HG03575 (cell line): ENCODE results near the gene MEF2D.

ENCODE experiments used
- ATAC-seq: cut with Tn5 transposase; IDR thresholded peaks from one replicate; pipeline ENCODE4 v1.9.1; 2021; ENCODE audit not compliant: unreplicated experiment, insufficient number of reproducible peaks, low FRiP score; ENCODE audit errors: extremely low read depth

Gene MEF2D

DNA sequence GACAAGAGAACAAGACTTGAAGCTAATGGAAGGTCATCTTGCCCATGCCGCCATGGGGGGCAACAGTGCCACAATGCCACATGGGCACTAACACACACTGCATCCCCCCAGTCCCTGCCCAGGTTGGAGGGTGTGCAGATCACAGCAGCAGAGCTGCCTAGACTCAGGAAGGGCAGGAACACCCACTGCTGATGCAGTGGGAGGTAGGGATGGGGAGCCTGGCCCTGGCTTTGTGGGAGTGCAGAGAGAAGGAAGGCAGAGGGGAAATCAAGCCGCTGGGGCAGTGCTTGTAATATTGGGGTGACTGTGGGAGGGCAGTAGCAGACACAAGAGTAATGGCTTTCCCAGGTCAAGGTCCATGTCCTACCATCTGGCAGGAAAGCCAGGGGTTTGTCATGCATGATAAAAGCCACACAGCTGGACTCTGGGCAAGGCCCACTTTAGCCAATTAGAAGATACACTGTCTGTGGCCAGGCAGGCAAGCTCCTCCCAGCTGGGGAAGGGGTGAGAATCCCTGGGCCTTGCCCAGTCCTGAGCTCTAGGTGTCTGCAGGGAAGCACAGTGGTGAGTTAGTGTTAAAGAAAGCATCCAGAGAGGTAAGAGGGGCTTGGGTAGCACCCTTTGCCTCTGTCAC lies 25.4 kb upstream of the MEF2D start:
- no peak for ATAC-seq

DNA sequence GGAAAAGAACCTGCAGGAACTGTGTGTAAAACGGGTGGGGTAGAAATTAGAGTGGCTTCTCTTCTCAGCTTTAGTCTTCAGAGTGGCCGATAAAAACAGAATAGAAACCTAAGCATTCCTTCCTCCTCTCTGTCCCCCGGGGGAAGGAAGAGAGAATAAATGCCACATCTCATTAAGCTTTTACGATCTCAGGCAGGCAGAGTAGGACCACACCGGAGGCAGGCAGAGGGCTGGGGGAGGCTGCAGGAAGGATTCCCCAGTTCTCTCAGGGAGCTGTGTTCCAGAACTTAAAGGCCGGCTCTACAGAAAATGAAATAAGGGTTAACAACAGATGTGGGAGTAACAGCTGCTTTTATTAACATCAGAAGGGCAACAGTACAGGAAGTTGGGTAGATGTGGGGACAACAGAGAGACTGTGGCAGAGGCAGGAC lies 24.5 kb upstream of the MEF2D start:
- no peak for ATAC-seq

DNA sequence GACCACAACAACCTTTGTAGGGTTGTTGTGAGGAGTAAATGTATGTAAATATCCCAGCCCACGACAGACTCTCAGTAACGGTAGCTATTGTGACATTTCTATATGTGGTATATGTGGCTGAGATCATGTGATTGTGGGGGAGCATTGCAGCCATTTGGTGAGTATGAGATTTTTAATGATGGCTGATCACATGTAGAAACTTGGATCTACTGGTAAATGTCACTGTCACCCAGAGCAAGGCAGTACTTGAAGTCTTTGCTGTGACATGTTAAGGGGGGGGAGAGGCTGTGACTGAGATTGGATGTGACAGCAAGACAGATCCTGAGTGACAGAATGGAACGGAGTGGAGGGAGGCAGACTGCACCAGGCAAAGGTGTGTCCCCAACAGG lies 23.9 kb upstream of the MEF2D start:
- no peak for ATAC-seq

DNA sequence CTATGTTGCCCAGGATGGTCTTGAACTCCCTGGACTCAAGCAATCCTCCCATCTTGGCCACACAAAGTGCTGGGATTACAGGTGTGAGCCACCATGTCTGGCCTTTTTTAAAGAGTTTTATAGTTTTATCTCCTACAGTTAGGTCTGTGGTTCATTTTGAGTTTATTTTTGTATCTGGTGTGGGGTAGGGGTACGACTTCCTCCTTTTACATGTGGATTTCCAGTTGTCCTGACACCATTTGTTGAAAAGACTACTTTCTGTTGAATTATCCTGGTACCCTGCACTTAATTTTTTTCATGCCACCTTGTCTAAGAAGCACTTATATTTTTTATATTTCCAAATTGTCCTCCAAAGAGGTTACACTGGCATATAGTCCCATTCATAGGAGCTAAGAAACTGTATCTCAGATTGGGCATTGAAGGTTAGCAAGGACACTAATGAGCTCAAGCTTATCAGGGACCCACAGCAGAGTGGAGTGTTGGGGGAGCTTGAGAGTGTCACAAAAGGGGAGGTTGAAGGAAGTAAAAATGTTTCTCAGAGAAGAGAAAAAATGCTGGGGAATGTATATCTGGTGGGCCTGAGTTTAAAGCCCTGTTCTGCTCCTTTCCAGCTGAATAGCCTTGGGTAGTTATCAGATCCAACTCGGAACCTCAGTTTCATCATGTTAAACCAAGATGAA lies 23.4 kb upstream of the MEF2D start:
- no peak for ATAC-seq

DNA sequence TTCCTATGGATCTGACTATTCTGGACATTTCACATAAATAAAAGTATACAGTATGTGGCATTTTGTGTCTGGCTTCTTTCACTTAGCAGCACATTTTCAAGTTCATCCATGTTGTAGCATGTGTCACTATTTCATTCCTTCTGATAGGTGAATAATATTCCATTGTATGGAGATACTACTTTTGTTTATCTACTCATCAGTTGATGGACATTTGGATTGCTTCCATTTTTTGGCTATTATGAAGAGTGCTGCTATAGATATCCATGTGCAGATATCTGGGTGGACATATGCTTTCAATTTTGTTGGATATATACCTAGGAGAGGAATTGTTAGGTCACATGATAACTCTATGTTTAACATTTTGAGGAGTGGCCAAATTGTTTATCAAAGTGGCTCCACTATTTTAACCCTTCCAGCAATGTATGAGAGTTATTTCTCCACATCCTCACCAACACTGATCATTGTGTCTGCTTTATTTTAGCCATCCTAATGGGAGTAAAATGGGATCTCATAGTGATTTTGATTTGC lies 21.9 kb upstream of the MEF2D start:
- ATAC-seq: no peak

DNA sequence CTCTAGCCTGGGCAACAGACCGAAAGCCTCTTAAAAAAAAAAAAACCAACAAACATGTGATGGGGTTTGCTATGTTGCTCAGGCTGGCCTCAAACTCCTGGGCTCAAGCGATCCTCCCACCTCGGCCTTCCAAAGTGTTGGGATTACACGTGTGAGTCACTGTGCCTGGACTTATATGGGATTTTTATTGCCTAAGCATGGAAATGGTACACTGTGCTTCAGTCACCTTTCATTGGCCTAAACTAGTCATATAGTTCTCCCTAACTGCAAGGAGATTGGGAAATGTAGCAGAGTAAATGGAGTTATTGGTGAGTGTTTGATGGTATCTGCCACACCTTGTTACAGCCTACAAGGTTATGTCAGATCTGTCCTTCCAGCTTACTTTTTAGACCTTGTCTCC lies 17.2 kb upstream of the MEF2D start:
- no peak for ATAC-seq

DNA sequence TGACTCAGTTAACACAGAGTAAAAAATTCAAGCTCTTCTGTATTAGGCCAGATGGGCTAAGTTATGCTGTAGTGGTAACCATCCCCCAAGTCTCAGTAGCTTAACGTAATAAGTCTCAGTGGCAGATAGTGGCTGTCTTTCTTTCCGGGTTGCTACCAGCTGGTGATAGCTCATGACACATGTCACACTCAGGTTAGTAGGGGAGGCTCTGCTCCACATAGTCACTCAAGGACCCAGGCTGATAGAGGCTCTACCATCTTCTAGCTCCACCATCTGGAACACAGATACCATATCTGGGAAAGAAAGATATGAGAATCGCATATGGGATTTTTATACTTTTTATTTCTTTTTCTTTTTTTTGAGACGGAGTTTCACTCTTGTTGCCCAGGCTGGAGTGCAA lies 16.2 kb upstream of the MEF2D start:
- ATAC-seq: no peak

DNA sequence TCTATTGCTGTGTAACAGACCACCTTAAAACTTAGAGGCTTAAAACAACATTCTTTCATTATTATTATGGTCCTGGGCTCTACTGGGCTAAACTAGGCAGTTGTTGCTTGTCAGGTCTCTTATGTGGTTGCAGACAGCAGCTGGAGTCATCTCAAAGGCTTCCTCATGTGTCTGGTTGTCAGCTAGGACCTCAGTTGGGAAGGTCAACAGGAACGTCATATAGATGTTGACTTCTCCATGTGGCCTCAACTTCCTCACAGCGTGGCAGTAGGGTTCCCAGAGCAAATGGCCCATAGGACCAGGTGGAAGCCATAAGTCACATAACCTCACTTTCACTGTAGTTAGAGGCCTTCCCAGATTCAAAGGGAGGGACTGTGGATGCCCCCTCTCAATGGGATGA lies 15.4 kb upstream of the MEF2D start:
- ATAC-seq: no peak

DNA sequence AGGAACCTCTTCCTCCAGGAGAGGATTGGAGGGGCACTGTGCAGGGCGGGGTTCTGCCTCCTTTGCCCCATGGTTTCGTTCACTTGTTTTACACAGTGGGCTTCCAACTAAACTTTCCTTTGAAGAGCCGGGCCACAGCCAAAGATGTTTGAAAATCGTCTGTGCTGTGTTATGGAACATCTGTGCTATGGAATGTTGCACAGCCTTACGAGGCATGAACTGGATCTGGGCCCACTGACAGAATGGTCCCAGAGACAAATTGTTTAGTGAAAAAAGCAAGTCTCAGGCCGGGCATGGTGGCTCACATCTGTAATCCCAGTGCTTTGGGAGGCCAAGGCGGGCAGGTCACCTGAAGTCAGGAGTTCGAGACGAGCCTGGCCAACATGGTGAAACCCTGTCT lies 12.6 kb upstream of the MEF2D start:
- no peak for ATAC-seq

DNA sequence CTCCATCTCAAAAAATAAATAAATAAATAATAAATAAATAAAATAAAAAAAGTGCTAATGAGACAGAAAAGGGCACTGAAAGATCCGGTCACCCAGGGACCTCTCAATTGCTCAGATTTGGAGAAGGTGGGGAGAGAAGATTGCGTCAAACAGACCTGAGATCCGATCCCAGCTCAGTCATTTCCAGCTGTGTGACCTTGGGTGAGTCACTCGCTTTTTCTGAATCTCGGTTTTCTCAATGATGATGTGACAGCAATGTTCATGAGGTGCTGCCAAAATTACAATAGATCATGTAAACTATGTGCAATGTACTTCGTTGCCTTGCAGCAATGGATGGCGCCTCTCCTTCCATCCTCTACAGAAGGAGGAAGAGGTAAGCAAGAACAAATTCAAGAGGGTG lies 11.1 kb upstream of the MEF2D start:
- no peak for ATAC-seq

DNA sequence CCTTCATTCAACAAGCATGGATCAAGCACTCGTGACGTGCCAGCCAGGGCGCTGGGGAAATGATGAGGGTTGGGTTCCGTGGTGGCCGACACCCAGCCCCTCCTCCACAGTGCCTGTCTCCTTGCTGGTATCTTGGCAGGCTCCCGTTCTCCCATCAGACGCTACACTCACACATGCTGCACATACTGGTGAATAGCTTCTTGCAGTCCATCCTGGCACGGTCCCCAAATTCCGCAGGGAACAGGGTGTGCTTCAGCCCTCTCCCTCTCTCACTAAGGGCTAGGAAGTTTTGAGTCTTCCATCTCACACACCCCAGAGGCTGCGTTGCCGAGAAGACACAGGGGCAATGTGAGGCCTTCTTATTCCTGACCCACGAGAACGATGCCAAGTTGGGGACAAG lies 10.1 kb upstream of the MEF2D start:
- ATAC-seq: no peak

DNA sequence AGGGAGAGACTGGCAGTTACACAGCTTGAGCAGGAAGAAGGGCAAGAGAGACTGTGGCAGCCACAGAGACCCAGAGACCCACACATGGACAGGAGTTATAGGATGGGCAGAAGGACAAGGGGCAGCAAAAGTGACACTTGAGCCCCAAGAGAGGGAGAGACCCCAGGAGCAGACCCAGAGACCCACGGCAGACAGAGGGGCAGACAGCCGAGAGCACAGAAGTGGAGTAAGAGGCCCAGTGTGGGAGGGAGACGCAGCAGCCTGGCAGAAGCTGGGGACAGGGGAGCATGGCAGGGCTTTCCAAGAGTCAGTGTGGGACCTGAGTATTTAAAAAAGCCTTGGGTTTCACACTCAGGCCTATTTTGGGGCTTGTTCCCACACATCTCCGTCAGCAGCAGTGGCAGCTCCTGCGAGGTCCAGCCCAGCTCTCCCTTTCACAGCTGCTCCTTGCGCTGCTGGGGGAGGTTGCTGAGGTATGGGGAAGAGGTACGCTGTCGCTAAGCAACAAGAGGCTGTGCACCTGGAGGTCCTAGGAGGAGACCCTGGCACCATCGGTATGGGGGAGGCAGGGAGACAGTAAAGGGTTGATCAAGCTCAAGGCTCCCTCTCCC lies 9.0 kb upstream of the MEF2D start:
- ATAC-seq: no peak

DNA sequence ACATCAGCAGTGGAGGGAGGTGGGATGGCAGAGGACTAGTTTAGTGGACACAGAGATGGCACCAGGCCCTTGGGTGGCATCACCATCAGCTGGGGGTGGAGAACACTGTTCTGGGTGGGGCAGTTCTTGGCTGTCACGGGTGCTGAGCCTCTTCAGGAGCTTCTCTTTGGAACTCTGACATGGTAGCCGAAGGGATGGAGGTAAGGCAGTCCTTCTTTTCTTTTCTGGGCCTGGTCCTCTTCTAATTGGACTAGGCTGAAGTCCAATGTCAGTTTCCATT lies 8.3 kb upstream of the MEF2D start:
- ATAC-seq: no peak

DNA sequence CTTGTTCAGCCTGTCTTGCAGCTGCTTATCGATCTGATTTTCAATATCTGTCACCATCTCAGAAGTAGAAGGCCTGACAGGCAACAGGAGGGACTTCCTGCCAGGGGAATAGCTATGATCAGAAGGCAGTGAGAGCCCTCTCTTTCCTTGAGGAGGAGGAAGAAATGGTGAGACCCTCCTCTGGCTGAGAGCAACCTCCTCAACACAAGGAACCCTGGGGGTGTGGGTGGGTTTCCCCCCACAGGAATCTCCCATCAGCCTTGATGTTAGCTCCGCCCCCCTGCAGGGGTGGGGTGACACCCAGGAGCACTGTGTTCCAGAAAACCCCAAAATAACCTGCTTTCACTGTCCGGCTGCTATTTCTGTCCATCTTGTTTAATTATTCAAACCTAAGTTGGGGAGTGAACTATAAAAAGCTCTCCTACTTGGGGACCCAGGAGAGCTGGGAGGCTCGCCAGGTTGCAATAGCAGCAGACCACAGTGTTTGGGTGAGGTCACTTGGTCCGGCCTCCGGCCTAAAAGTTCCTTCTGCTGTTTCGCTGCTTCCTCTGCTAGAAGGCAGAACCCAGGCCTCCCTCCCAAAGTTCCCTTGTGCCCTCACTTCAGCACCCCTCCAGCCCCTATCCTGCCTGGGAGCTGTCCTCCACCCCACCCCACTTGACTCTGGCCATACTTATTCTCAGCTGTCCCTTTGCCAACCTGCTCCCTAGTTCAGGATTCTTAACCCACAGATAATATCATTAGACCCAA lies 7.8 kb upstream of the MEF2D start:
- no peak for ATAC-seq

DNA sequence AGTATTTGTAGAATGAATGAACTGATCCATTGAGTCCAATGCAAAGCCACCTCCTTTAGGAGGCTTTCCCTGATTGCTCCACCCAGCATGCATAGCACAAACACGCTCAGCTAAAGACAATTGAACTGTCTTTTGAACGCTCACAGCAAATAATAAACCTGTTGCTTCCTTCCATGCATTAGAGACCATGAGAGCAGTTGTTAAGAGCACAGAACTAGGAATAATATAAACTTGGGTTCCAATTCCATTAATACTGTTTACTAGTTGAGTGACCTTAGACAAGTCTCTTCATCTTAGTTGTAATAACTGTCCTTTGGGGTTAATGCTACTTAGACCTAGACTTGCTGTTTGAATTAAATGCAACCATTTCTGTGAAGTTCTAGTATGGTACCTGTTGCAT lies 5.9 kb upstream of the MEF2D start:
- ATAC-seq: no peak

DNA sequence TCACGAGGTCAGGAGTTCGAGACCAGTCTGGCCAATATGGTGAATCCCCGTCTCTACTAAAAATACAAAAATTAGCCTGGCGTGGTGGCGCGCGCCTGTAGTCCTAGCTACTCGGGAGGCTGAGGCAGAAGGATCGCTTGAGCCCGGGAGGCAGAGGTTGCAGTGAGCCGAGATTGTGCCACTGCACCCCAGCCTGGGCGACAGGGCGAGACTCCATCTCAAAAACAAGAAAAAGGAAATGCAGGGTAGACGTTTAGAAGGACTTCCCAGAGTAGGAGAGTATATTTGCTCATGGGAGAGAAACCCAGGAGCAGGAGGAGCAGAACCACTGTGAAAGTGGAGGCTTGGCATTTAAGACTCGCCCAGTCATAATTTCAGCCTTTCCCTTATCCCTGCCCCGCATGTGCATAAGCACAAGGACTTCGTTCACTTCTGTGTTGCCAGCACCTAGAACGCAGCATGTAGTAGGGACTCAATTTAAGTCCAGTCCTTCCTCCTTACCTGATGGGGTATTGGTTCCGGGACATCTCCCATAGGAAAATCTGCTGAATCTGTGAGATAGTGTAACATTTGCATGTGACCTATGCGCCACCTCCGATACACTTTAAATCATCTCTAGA lies 5.2 kb upstream of the MEF2D start:
- ATAC-seq: no peak

DNA sequence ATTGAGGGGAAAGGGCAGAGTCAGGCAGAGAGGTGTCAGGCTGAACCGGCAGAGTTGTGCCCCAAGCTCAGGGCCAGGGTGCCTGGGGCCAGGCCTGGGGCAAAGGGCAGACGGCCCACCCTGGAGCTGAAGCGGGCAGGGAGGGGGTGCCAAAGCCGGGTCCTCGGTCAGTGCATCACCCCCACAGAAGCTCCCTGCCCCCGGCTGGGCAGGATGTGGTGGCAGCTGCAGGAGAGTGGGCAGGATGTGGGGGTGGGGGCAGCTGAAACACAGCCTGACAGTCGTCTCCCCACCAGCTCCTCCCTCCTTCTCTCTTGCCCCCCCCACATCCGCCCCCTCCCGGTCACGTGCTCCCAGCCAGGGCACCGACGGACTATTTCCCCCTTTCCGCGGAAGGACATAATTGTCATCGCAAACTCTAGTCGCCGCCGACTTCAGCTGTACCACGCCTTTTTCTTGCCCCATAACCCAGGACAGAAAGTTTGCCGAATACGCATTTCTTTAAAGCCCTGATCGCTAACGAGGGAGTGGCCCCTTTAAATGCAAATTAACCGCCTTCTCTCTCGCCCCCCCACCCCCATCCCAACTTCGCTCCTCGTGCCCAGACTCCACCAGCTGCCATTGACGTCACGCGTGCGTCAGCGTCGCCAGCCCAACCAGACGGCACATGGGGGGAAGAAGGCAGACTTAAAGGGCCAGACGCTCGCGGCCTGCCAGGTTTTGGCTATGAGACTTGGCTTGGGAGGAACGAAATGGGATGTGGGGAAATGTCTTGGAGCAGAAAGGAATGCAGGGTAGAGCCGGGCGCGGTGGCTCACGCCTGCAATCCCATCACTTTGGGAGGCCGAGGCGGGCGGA lies 4.5 kb upstream of the MEF2D start:
- ATAC-seq: no peak

DNA sequence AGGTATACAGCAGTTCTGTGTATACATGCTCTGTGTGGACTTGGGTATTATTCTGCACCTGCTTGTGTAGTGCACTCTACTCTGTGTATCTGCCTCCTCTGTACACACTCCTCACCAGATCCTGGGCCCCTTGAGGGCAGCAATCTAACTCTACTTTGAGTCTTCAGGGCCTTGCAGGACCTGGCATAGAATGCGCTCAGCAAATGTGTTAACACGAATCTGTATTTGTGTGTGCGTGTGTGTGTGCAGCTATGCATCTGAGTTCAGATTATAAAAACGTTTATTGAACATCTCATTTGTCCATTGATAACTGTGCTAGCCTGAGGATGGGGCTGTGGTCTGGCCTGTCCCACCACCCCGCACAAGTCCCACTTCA lies 3.9 kb upstream of the MEF2D start:
- ATAC-seq: no peak
